ENCODE data around the gene SH2D4B. TPM values are rescaled to one million over a fixed set of nuclear protein-coding genes. Genes with fewer than 3 reads are reported as not detected.

The SH2D4B gene
- total RNA-seq, 4 donors from 2014 or later, result 0.18 to 0.23 TPM; not detected in 2

DNA sequence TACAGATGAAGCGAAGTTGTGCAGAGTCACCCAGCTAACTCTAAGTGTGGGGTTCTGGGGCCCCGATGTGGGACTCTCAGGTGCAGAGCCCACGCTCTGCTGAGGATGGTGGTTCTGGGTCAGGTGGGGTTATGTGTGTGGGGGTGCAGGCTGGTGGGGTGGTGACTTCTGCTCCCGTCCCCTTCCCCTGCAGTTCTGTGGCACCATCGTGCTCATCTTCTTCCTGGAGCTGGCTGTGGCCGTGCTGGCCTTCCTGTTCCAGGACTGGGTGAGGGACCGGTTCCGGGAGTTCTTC, 28.6 kb upstream of the SH2D4B start:
- Histone ChIP-seq H3K9me3 (no peaks in the 10 kb centered on the region), H3K27me3 (no peaks in the 10 kb centered on the region), H3K27ac (no peak overlapping the region), H3K4me3 (no peak overlapping the region), H3K36me3 (peaks cover 76% of the 10 kb centered on the region), H3K4me1 (peaks cover 39% of the 10 kb centered on the region)
- TF ChIP-seq CTCF (IDR thresholded peaks at IDR 0.05), result no peak
- no peak for TF ChIP-seq POLR2A (IDR thresholded peaks at IDR 0.05)
- TF ChIP-seq EP300 (IDR thresholded peaks at IDR 0.05), result no peak
- no peak for TF ChIP-seq POLR2AphosphoS5 (IDR thresholded peaks at IDR 0.05)
- DNase-seq (ENCODE audit: low spot score in 2 of 2), result no peak
- WGBS, result 70% methylated on average over 6 of the region's 8 CpGs

DNA sequence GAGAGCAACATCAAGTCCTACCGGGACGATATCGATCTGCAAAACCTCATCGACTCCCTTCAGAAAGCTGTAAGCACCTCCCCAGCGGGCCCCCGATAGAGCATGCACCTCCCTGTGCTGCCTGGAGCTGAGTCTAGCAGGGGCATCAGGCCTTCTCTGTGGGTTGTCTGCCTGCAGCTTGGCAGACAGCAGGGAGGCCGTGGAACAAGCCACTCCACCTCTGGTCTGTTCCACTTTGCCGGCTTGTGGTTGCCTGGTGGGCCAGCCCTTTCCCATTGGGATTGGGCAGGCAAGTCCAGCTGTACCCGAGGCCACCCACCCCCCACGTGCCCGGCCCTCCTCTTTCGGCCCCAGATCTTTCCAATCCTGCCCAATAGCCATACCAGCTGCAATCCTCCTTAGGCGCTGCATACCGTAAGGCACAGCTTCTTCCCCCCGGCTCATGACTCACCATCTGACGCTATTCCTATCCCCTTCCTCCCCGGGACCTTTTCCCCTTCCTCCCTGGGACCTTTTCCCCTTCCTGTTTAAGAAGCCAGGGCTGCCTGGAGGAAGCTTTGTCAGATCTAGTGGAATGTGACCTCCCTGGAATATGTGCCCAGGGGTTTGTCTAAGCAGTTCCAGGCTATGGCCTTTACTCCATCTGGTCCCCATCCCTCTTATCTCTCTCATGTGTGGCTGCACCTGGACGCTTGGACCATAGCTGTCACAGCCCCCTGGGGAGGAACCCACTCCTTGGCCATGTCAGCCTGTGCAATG, 28.1 kb upstream of the SH2D4B start:
- H3K4me3 ChIP-seq, result no peak overlapping the region
- no peaks in the 10 kb centered on the region for H3K27me3 ChIP-seq
- no peak overlapping the region for H3K27ac ChIP-seq
- no peaks in the 10 kb centered on the region for H3K9me3 ChIP-seq
- 76% methylated on average over 18 of the region's 18 CpGs for WGBS
- peaks cover 82% of the 10 kb centered on the region for H3K36me3 ChIP-seq
- TF ChIP-seq POLR2AphosphoS5 (IDR thresholded peaks at IDR 0.05) (no peak), EP300 (IDR thresholded peaks at IDR 0.05) (no peak), CTCF (IDR thresholded peaks at IDR 0.05) (no peak), POLR2A (IDR thresholded peaks at IDR 0.05) (no peak)
- peaks cover 34% of the 10 kb centered on the region for H3K4me1 ChIP-seq
- DNase-seq (ENCODE audit: low spot score in 2 of 2), result no peak

DNA sequence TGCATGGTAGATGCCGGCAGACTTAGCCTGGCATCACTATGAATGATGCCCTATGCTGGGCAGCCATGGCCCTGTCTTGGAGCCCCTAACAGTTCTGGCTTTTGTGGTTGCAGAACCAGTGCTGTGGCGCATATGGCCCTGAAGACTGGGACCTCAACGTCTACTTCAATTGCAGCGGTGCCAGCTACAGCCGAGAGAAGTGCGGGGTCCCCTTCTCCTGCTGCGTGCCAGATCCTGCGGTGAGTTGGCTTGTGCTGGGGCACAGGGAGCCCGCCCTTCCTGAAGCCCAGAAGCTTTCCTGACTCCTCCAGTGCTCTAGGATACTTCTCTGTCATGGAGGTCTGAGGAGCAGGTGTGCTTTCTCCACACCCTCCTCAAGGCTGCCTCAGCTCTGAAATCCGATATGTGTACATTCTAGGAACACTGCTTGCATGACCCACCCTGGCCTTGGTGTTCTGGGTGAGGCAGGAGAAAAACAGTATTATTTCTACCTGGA, 25.6 kb upstream of the SH2D4B start:
- no peak for DNase-seq (ENCODE audit: low spot score in 2 of 2)
- Histone ChIP-seq H3K27me3 (no peaks in the 10 kb centered on the region), H3K36me3 (peaks cover 100% of the 10 kb centered on the region), H3K9me3 (no peaks in the 10 kb centered on the region), H3K27ac (no peak overlapping the region), H3K4me3 (no peak overlapping the region), H3K4me1 (peaks cover 21% of the 10 kb centered on the region)
- WGBS, result 75% methylated on average over 4 of the region's 10 CpGs
- TF ChIP-seq CTCF (IDR thresholded peaks at IDR 0.05), result no peak
- TF ChIP-seq POLR2A (IDR thresholded peaks at IDR 0.05), result no peak
- no peak for TF ChIP-seq EP300 (IDR thresholded peaks at IDR 0.05)
- TF ChIP-seq POLR2AphosphoS5 (IDR thresholded peaks at IDR 0.05), result no peak

DNA sequence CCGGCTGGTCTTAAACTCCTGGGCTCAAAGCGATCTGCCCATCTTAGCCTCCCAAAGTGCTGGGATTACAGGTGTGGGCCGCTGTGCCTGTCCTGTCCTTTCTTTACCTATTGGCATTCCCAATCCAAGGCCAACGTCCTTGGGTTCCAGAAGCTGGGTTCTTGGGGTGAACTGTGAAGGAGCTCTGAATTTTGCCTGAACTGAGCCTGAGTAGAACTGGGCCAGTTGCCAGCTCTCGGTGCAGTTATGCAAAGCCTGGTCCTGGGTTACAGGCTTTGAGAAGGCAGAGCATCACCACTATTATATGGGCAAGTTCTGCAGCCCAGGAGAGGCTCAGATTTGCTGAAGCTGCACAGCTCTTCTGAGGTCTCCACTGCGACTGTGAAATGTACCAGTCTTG, 24.6 kb upstream of the SH2D4B start:
- Histone ChIP-seq H3K27ac (no peak overlapping the region), H3K27me3 (no peaks in the 10 kb centered on the region), H3K4me1 (peaks cover 30% of the 10 kb centered on the region), H3K36me3 (peaks cover 100% of the 10 kb centered on the region), H3K9me3 (no peaks in the 10 kb centered on the region), H3K4me3 (no peak overlapping the region)
- WGBS, result 87% methylated on average over 6 of the region's 6 CpGs
- no peak for TF ChIP-seq POLR2A (IDR thresholded peaks at IDR 0.05)
- no peak for TF ChIP-seq CTCF (IDR thresholded peaks at IDR 0.05)
- TF ChIP-seq EP300 (IDR thresholded peaks at IDR 0.05), result no peak
- no peak for TF ChIP-seq POLR2AphosphoS5 (IDR thresholded peaks at IDR 0.05)
- DNase-seq (ENCODE audit: low spot score in 2 of 2), result no peak

DNA sequence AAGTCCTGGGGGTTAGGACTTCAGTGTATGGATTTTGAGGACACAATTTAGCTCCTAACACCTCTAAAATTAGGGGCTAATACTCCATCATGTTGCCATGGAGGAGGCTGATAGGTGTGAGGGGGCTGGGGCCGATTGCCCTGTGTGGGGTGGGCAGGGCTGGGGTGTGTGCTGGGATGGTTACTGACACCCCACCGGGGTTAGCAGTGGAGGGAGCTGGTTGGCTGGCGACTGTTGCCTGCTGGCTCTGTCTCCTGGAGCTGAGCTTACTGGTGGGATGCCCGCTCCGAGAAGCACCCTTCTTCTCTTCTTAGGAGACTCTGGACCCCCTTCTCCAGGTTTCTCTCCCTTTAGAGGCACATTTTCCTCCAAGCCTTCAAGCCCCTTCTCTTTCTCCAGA, 22.2 kb upstream of the SH2D4B start:
- H3K27me3 ChIP-seq, result no peaks in the 10 kb centered on the region
- TF ChIP-seq CTCF (IDR thresholded peaks at IDR 0.05) (no peak), POLR2AphosphoS5 (IDR thresholded peaks at IDR 0.05) (no peak), EP300 (IDR thresholded peaks at IDR 0.05) (no peak), POLR2A (IDR thresholded peaks at IDR 0.05) (no peak)
- peak overlapping the region; percentile 24 for H3K27ac ChIP-seq
- DNase-seq (ENCODE audit: low spot score in 2 of 2), result no peak
- WGBS, result 94% methylated on average over 5 of the region's 5 CpGs
- H3K9me3 ChIP-seq, result no peaks in the 10 kb centered on the region
- no peak overlapping the region for H3K4me3 ChIP-seq
- peaks cover 99% of the 10 kb centered on the region for H3K36me3 ChIP-seq
- H3K4me1 ChIP-seq, result peaks cover 36% of the 10 kb centered on the region
